Smooth muscle cell of bladder (primary cell): ENCODE measurements around the gene RBMX2. TPM values are rescaled to one million over a fixed set of nuclear protein-coding genes. Genes with fewer than 3 reads are reported as not detected.

Experiments
- total RNA-seq: library from RNA; depleted of rRNA; stranded (reverse); fragments of >200 nt; gene quantifications from 2 replicates; pipeline ENCODE4 v1.2.3, GENCODE V29; 2014

The RBMX2 gene
- 30.2 and 37.5 TPM in 2 replicates for total RNA-seq

GRCh38 chrX:130401415-130402207 is at the start of gene RBMX2:
TSS of gene RBMX2 (plus strand) at chrX:130401987. CDS start at chrX:130402033, 46 bp downstream.

GRCh38 chrX:130385520-130385919 is 16.3 kb upstream of the RBMX2 start, which contains the start of gene GPR119:
TSS of gene GPR119 (minus strand) at chrX:130385674. CDS start at chrX:130385447, 227 bp downstream.

Other genes with a start within 250 kb of the RBMX2 start
- gene AIFM1, start 236.1 kb upstream of the RBMX2 start, total RNA-seq = 22.9 and 23.6 TPM in 2 replicates
- 2.4 and 6.0 TPM in 2 replicates for gene RAB33A, start 230.0 kb upstream of the RBMX2 start, total RNA-seq
- 2.1 and 2.6 TPM in 2 replicates for gene ZNF280C, start 133.1 kb upstream of the RBMX2 start, total RNA-seq
- 9.1 and 13.7 TPM in 2 replicates for gene SLC25A14, start 62.1 kb upstream of the RBMX2 start, total RNA-seq
- not detected in 2 replicates for gene GPR119, start 16.3 kb upstream of the RBMX2 start, total RNA-seq